Neural progenitor cell (in vitro differentiated cells): ENCODE measurements around the gene ZNF408.

ENCODE experiments used
- CTCF ChIP-seq: fragments of 200-600 bp; sonication (generic); IDR thresholded peaks from 2 replicates; pipeline ENCODE4 v1.5.1; 2017; ENCODE audit warnings: antibody characterized with exemption, mild to moderate bottlenecking
- EZH2 ChIP-seq: fragments of 200-600 bp; sonication (generic); IDR thresholded peaks from 2 replicates; pipeline ENCODE4 v1.6.1; 2017; ENCODE audit warnings: antibody characterized with exemption, mild to moderate bottlenecking, moderate library complexity
- EZH2phosphoT487 ChIP-seq: fragments of 200-600 bp; sonication (generic); IDR thresholded peaks from 2 replicates; pipeline ENCODE4 v1.6.1; 2017; ENCODE audit warnings: antibody characterized with exemption

- TF ChIP-seq CTCF, result no peak
- no peak for TF ChIP-seq EZH2
- TF ChIP-seq EZH2phosphoT487, result no peak
Observed at GRCh38 chr11:46696212-46696558, 4.6 kb upstream of the ZNF408 start.
